HepG2 (cell line): ENCODE measurements around the gene INF2. TPM values are rescaled to one million over a fixed set of nuclear protein-coding genes. Genes with fewer than 3 reads are reported as not detected.

ENCODE experiments used
- BRD4 ChIP-seq: sonication (generic); formaldehyde crosslinking; IDR thresholded peaks from 2 replicates; pipeline ENCODE4 v1.4.0; 2020; ENCODE audit warnings: missing genetic modification reagents
- KLF16 ChIP-seq, 2 experiments: sonication (generic) in 1 of 2; formaldehyde crosslinking in 1 of 2; IDR thresholded peaks; 2 replicates each; pipeline versions ENCODE4 v1.6.1 to v1.8.0; 2016 to 2023; ENCODE audit warnings: missing genetic modification reagents in 2 of 2, missing compliant biosample characterization in 1 of 2
- PLRG1 ChIP-seq: fragments of 450-650 bp; conservative IDR thresholded peaks from 2 replicates; pipeline ENCODE4 v1.6.1; 2016
- ZNF337 ChIP-seq: sonication (generic); formaldehyde crosslinking; IDR thresholded peaks from 2 replicates; pipeline ENCODE4 v1.5.1; 2020; ENCODE audit warnings: missing genetic modification reagents, low read depth, mild to moderate bottlenecking, borderline replicate concordance
- ZNF713 ChIP-seq: sonication (generic); formaldehyde crosslinking; IDR thresholded peaks from 2 replicates; pipeline ENCODE4 v1.4.0; 2020; ENCODE audit warnings: mild to moderate bottlenecking, missing genetic modification reagents
- ZSCAN9 ChIP-seq: IDR thresholded peaks from 2 replicates; pipeline ENCODE4 v1.6.1; 2016; ENCODE audit warnings: borderline replicate concordance
- polyA plus RNA-seq, 8 experiments: library from polyadenylated mRNA; depleted of rRNA in 3 of 8; stranded (reverse) in 7 of 8; unstranded in 1 of 8; fragments of >200 nt; fragmentation: Illumina TruSeq in 4 of 8; extraction: Trizol in 4 of 8; gene quantifications; 2 replicates each; pipeline versions ENCODE4 v1.2.1 to v1.2.3, GENCODE V29; 2011 to 2016; ENCODE audit warnings: low read depth in 4 of 8, missing spikeins in 1 of 8, mixed read lengths in 1 of 8; ENCODE audit not compliant: insufficient read depth in 1 of 8
- total RNA-seq, 5 experiments: library from RNA; depleted of rRNA; stranded (reverse); fragments of >200 nt; fragmentation: Illumina TruSeq; extraction: Trizol; gene quantifications; 2 replicates each; pipeline ENCODE4 v1.2.3, GENCODE V29; 2016; ENCODE audit warnings: low read depth in 1 of 5
- TF ChIP-seq, protein P1 (sequence below): sonication (generic); formaldehyde crosslinking; IDR thresholded peaks from 2 replicates; pipeline ENCODE4 v1.5.0; 2020; ENCODE audit warnings: missing genetic modification reagents, mild to moderate bottlenecking, borderline replicate concordance
- TF ChIP-seq, protein P2 (sequence below): sonication (generic); formaldehyde crosslinking; IDR thresholded peaks from 2 replicates; pipeline ENCODE4 v1.4.0; 2020; ENCODE audit warnings: mild to moderate bottlenecking, missing genetic modification reagents
- TF ChIP-seq, protein P3 (sequence below), 2 experiments: sonication (generic) in 1 of 2; formaldehyde crosslinking in 1 of 2; IDR thresholded peaks; 2 replicates each; pipeline versions ENCODE4 v1.4.0 to v1.6.1; 2016 to 2020; ENCODE audit warnings: borderline replicate concordance in 1 of 2, low read depth in 1 of 2, mild to moderate bottlenecking in 1 of 2, missing genetic modification reagents in 1 of 2
- TF ChIP-seq, protein P4 (sequence below): sonication (generic); formaldehyde crosslinking; IDR thresholded peaks from 2 replicates; pipeline ENCODE4 v1.4.0; 2020; ENCODE audit warnings: missing genetic modification reagents, borderline replicate concordance
- TF ChIP-seq, protein P5 (sequence below): sonication (generic); formaldehyde crosslinking; IDR thresholded peaks from 2 replicates; pipeline ENCODE4 v1.8.1; 2023; ENCODE audit warnings: mild to moderate bottlenecking, missing genetic modification reagents

The INF2 gene
- total and polyA plus RNA-seq, 2 of the 13 experiments (the other 11 are each of a cell fraction or from before 2014, with no cell fraction given), result 16.4 to 26.4 TPM

DNA sequence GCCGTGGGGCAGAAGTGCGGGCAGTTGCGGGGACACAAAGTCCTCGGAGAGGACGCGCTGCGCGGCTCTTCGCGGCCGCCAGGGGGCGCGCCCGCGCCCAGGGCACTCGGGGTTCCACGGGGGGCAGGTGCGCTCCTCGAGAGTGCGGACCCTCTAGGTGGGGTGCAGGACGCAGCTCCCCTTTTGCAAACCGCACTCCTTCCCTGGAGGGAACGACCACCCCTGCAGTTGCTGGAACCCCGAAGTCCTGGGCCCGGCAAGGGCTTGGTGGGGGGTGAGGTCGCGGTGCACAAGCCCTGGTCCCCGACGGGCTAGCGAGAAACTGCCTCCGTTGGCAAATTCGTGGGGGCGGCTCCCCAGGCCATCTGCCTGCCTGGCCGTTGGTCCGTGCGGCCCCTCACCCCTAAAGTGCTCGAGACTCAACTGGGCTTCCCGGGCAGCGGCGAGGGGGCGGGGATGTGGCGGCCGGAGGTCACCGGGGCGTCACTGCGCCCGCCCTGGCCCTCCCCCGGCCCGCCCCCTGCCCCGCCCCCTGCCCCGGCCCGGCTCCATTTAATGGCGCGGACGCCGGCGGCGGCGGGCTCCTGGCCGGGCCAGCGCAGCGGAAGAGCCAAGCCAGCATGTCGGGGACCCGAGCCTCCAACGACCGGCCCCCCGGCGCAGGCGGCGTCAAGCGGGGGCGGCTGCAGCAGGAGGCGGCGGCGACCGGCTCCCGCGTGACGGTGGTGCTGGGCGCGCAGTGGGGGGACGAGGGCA is 34.4 kb downstream of the INF2 start, which contains the start of gene ADSS1 (continued):
- TF ChIP-seq KLF16 (CRISPR knock-in tag; IDR thresholded peaks at IDR 0.05), result peak in 1 of 2 experiments; percentile 38; a peak in 2 of 4 replicates
- TF ChIP-seq, protein P1, sequence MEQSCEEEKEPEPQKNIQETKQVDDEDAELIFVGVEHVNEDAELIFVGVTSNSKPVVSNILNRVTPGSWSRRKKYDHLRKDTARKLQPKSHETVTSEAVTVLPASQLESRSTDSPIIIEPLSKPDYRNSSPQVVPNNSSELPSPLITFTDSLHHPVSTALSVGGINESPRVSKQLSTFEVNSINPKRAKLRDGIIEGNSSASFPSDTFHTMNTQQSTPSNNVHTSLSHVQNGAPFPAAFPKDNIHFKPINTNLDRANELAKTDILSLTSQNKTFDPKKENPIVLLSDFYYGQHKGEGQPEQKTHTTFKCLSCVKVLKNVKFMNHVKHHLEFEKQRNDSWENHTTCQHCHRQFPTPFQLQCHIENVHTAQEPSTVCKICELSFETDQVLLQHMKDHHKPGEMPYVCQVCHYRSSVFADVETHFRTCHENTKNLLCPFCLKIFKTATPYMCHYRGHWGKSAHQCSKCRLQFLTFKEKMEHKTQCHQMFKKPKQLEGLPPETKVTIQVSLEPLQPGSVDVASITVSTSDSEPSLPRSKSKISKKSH (CRISPR knock-in tag), result peak; percentile 3; the same call in 1 of the 2 replicates
- TF ChIP-seq, protein P2, sequence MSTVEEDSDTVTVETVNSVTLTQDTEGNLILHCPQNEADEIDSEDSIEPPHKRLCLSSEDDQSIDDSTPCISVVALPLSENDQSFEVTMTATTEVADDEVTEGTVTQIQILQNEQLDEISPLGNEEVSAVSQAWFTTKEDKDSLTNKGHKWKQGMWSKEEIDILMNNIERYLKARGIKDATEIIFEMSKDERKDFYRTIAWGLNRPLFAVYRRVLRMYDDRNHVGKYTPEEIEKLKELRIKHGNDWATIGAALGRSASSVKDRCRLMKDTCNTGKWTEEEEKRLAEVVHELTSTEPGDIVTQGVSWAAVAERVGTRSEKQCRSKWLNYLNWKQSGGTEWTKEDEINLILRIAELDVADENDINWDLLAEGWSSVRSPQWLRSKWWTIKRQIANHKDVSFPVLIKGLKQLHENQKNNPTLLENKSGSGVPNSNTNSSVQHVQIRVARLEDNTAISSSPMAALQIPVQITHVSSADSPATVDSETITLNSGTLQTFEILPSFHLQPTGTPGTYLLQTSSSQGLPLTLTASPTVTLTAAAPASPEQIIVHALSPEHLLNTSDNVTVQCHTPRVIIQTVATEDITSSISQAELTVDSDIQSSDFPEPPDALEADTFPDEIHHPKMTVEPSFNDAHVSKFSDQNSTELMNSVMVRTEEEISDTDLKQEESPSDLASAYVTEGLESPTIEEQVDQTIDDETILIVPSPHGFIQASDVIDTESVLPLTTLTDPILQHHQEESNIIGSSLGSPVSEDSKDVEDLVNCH (CRISPR knock-in tag), result no peak
- no peak for TF ChIP-seq ZSCAN9 (CRISPR knock-in tag)
- TF ChIP-seq BRD4, result no peak
- TF ChIP-seq, protein P3, sequence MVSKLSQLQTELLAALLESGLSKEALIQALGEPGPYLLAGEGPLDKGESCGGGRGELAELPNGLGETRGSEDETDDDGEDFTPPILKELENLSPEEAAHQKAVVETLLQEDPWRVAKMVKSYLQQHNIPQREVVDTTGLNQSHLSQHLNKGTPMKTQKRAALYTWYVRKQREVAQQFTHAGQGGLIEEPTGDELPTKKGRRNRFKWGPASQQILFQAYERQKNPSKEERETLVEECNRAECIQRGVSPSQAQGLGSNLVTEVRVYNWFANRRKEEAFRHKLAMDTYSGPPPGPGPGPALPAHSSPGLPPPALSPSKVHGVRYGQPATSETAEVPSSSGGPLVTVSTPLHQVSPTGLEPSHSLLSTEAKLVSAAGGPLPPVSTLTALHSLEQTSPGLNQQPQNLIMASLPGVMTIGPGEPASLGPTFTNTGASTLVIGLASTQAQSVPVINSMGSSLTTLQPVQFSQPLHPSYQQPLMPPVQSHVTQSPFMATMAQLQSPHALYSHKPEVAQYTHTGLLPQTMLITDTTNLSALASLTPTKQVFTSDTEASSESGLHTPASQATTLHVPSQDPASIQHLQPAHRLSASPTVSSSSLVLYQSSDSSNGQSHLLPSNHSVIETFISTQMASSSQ (IDR thresholded peaks at IDR 0.05; ENCODE audit: low read depth), result no peak
- TF ChIP-seq, protein P3 (CRISPR knock-in tag; IDR thresholded peaks at IDR 0.05; ENCODE audit: borderline replicate concordance), result 0 out of 2 replicates have a peak, but pooled peaks have one; percentile 16
- 0 out of 2 replicates have a peak, but pooled peaks have one; percentile 80 for TF ChIP-seq ZNF713 (CRISPR knock-in tag)
- no peak for TF ChIP-seq PLRG1
- TF ChIP-seq, protein P4, sequence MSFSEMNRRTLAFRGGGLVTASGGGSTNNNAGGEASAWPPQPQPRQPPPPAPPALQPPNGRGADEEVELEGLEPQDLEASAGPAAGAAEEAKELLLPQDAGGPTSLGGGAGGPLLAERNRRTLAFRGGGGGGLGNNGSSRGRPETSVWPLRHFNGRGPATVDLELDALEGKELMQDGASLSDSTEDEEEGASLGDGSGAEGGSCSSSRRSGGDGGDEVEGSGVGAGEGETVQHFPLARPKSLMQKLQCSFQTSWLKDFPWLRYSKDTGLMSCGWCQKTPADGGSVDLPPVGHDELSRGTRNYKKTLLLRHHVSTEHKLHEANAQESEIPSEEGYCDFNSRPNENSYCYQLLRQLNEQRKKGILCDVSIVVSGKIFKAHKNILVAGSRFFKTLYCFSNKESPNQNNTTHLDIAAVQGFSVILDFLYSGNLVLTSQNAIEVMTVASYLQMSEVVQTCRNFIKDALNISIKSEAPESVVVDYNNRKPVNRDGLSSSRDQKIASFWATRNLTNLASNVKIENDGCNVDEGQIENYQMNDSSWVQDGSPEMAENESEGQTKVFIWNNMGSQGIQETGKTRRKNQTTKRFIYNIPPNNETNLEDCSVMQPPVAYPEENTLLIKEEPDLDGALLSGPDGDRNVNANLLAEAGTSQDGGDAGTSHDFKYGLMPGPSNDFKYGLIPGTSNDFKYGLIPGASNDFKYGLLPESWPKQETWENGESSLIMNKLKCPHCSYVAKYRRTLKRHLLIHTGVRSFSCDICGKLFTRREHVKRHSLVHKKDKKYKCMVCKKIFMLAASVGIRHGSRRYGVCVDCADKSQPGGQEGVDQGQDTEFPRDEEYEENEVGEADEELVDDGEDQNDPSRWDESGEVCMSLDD (CRISPR knock-in tag), result peak; percentile 93; the same call in 1 of the 2 replicates
- TF ChIP-seq ZNF337 (CRISPR knock-in tag), result no peak
- TF ChIP-seq, protein P5, sequence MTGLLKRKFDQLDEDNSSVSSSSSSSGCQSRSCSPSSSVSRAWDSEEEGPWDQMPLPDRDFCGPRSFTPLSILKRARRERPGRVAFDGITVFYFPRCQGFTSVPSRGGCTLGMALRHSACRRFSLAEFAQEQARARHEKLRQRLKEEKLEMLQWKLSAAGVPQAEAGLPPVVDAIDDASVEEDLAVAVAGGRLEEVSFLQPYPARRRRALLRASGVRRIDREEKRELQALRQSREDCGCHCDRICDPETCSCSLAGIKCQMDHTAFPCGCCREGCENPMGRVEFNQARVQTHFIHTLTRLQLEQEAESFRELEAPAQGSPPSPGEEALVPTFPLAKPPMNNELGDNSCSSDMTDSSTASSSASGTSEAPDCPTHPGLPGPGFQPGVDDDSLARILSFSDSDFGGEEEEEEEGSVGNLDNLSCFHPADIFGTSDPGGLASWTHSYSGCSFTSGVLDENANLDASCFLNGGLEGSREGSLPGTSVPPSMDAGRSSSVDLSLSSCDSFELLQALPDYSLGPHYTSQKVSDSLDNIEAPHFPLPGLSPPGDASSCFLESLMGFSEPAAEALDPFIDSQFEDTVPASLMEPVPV (CRISPR knock-in tag), result 0 out of 2 replicates have a peak, but pooled peaks have one; percentile 48
